IPS-18a (cell line): Measurements from ENCODE around the gene KLK1.
"Not testable (repeated sequence)": the region's sequence is repeated elsewhere in the genome, so short reads cannot be mapped to it uniquely, and the experiment has no call there.

Experiments used
- H3K27ac ChIP-seq: one replicate; pipeline ENCODE4 v1.5.1; 2013; ENCODE audit warnings: low read length
- H3K27me3 ChIP-seq: one replicate; pipeline ENCODE4 v1.6.1; 2013; ENCODE audit warnings: mild to moderate bottlenecking, low read length; ENCODE audit not compliant: control insufficient read depth, insufficient read depth
- H3K36me3 ChIP-seq: one replicate; pipeline ENCODE4 v1.6.1; 2013; ENCODE audit warnings: low read depth, low read length; ENCODE audit not compliant: control insufficient read depth
- H3K4me1 ChIP-seq: one replicate; pipeline ENCODE4 v1.6.1; 2013; ENCODE audit warnings: low read depth, low read length; ENCODE audit not compliant: control insufficient read depth
- H3K4me3 ChIP-seq: one replicate; pipeline ENCODE4 v1.5.1; 2013; ENCODE audit warnings: low read length
- H3K9ac ChIP-seq: one replicate; pipeline ENCODE4 v1.6.1; 2013; ENCODE audit warnings: mild to moderate bottlenecking, low read length, moderate library complexity
- H3K9me3 ChIP-seq: one replicate; pipeline ENCODE4 v1.6.1; 2013; ENCODE audit warnings: low read depth, low read length; ENCODE audit not compliant: control insufficient read depth

Gene KLK1

GRCh38 chr19:50780753-50781435, 42.7 kb downstream of the KLK1 start:
- no peak overlapping the region for H3K4me3 ChIP-seq
- H3K36me3 ChIP-seq, result no peaks in the 10 kb centered on the region
- no peak overlapping the region for H3K9ac ChIP-seq
- H3K9me3 ChIP-seq, result no peaks in the 10 kb centered on the region
- no peak overlapping the region for H3K27ac ChIP-seq
- peaks cover 57% of the 10 kb centered on the region for H3K27me3 ChIP-seq
- peaks cover 5% of the 10 kb centered on the region for H3K4me1 ChIP-seq

- Histone ChIP-seq H3K27me3 (peaks cover 68% of the 10 kb centered on the region), H3K36me3 (no peaks in the 10 kb centered on the region), H3K9ac (no peak overlapping the region)
These were observed 43.8 kb downstream of the KLK1 start for GRCh38 chr19:50779504-50780457.

GRCh38 chr19:50778906-50779430, 44.6 kb downstream of the KLK1 start:
- Histone ChIP-seq H3K9me3 (no peaks in the 10 kb centered on the region), H3K27me3 (peaks cover 77% of the 10 kb centered on the region), H3K4me1 (peaks cover 5% of the 10 kb centered on the region), H3K27ac (no peak overlapping the region), H3K36me3 (no peaks in the 10 kb centered on the region), H3K9ac (no peak overlapping the region), H3K4me3 (no peak overlapping the region)

More at GRCh38 chr19:50779504-50780457, 43.8 kb downstream of the KLK1 start:
- Histone ChIP-seq H3K9me3 (no peaks in the 10 kb centered on the region), H3K4me1 (peaks cover 5% of the 10 kb centered on the region), H3K4me3 (no peak overlapping the region), H3K27ac (no peak overlapping the region)

GRCh38 chr19:50777830-50778303, 45.7 kb downstream of the KLK1 start:
- Histone ChIP-seq H3K4me3 (peak overlapping the region; percentile 30), H3K4me1 (peaks cover 5% of the 10 kb centered on the region), H3K27me3 (peaks cover 80% of the 10 kb centered on the region), H3K9ac (no peak overlapping the region), H3K9me3 (no peaks in the 10 kb centered on the region), H3K27ac (no peak overlapping the region), H3K36me3 (no peaks in the 10 kb centered on the region)

- peaks cover 5% of the 10 kb centered on the region for H3K4me1 ChIP-seq
- H3K9ac ChIP-seq, result no peak overlapping the region
- H3K27ac ChIP-seq, result no peak overlapping the region
- H3K36me3 ChIP-seq, result no peaks in the 10 kb centered on the region
- H3K27me3 ChIP-seq, result peaks cover 80% of the 10 kb centered on the region
- peak overlapping the region; percentile 30 for H3K4me3 ChIP-seq
- peaks cover 4% of the 10 kb centered on the region for H3K9me3 ChIP-seq
These were observed 46.3 kb downstream of the KLK1 start for GRCh38 chr19:50777261-50777660.

GRCh38 chr19:50776131-50776530, 47.5 kb downstream of the KLK1 start:
- Histone ChIP-seq H3K27me3 (peaks cover 75% of the 10 kb centered on the region), H3K9me3 (peaks cover 4% of the 10 kb centered on the region), H3K36me3 (no peaks in the 10 kb centered on the region), H3K4me3 (no peak overlapping the region), H3K27ac (no peak overlapping the region), H3K9ac (no peak overlapping the region), H3K4me1 (peaks cover 5% of the 10 kb centered on the region)

- not testable (repeated sequence) for H3K4me3 ChIP-seq, H3K36me3 ChIP-seq, H3K9me3 ChIP-seq, H3K4me1 ChIP-seq, H3K27ac ChIP-seq, H3K9ac ChIP-seq
- H3K27me3 ChIP-seq, result peaks cover 48% of the 10 kb centered on the region
These were observed 50.1 kb downstream of the KLK1 start for GRCh38 chr19:50773454-50773853.

- not testable (repeated sequence) for H3K36me3 ChIP-seq, H3K27ac ChIP-seq, H3K4me1 ChIP-seq, H3K4me3 ChIP-seq, H3K9ac ChIP-seq, H3K9me3 ChIP-seq
- H3K27me3 ChIP-seq, result peaks cover 42% of the 10 kb centered on the region
These were observed 50.7 kb downstream of the KLK1 start for GRCh38 chr19:50772912-50773311.

GRCh38 chr19:50772476-50772875, 51.1 kb downstream of the KLK1 start:
- Histone ChIP-seq H3K4me1 (peaks cover 2% of the 10 kb centered on the region), H3K27me3 (peaks cover 38% of the 10 kb centered on the region), H3K36me3 (no peaks in the 10 kb centered on the region), H3K9ac (no peak overlapping the region), H3K9me3 (peaks cover 4% of the 10 kb centered on the region), H3K4me3 (no peak overlapping the region), H3K27ac (no peak overlapping the region)

GRCh38 chr19:50770888-50771287, 52.7 kb downstream of the KLK1 start:
- H3K9ac ChIP-seq, result no peak overlapping the region
- no peak overlapping the region for H3K4me3 ChIP-seq
- no peak overlapping the region for H3K27ac ChIP-seq
- H3K4me1 ChIP-seq, result no peaks in the 10 kb centered on the region
- H3K27me3 ChIP-seq, result peaks cover 22% of the 10 kb centered on the region
- no peaks in the 10 kb centered on the region for H3K36me3 ChIP-seq
- peaks cover 4% of the 10 kb centered on the region for H3K9me3 ChIP-seq

- not testable (repeated sequence) for H3K4me3 ChIP-seq, H3K4me1 ChIP-seq, H3K9me3 ChIP-seq, H3K36me3 ChIP-seq, H3K9ac ChIP-seq, H3K27ac ChIP-seq
- H3K27me3 ChIP-seq, result peaks cover 15% of the 10 kb centered on the region
These were observed 53.4 kb downstream of the KLK1 start, which contains the start of gene GPR32 for GRCh38 chr19:50770164-50770563. GPR32 (plus strand) TSS chr19:50770464; CDS start chr19:50770601, 137 bp downstream.
